CD14-positive monocyte (primary cell): ENCODE measurements around the gene PRR22. TPM values are rescaled to one million over a fixed set of nuclear protein-coding genes. Genes with fewer than 3 reads are reported as not detected.

Experiments used
- DNase-seq, 3 donors: peaks; one replicate each; pipeline ENCODE4 v3.0.0-alpha.2; 2011 to 2022
- H2AFZ ChIP-seq: 2 replicates; pipeline ENCODE4 v1.6.0; 2012; ENCODE audit warnings: mild to moderate bottlenecking, low read depth, low read length, inconsistent platforms; ENCODE audit not compliant: insufficient read depth, poor library complexity, severe bottlenecking
- H3K27ac ChIP-seq, 2 donors: 1 replicate in 1 of 2; 2 replicates in 1 of 2; pipeline ENCODE4 v1.5.1; 2012 to 2013; ENCODE audit warnings: low read length in 2 of 2, control low read depth in 1 of 2, inconsistent platforms in 1 of 2, low read depth in 1 of 2, mild to moderate bottlenecking in 1 of 2
- H3K27me3 ChIP-seq, 2 donors: one replicate each; pipeline versions ENCODE4 v1.6.0 to v1.6.1; 2011 to 2013; ENCODE audit warnings: low read length in 2 of 2; ENCODE audit not compliant: control insufficient read depth in 2 of 2, insufficient read depth in 2 of 2
- H3K36me3 ChIP-seq, 2 donors: replicated peaks in 1 of 2; 1 replicate in 1 of 2; 2 replicates in 1 of 2; pipeline versions ENCODE4 v1.5.1 to v1.6.1; 2012 to 2013; ENCODE audit warnings: low read length in 2 of 2, control low read depth in 1 of 2, inconsistent platforms in 1 of 2, mild to moderate bottlenecking in 1 of 2; ENCODE audit not compliant: insufficient read depth in 2 of 2, control insufficient read depth in 1 of 2
- H3K4me1 ChIP-seq, 2 donors: 1 replicate in 1 of 2; 2 replicates in 1 of 2; pipeline versions ENCODE4 v1.5.1 to v1.6.1; 2012 to 2013; ENCODE audit warnings: low read length in 2 of 2, control low read depth in 1 of 2, inconsistent platforms in 1 of 2, mild to moderate bottlenecking in 1 of 2, moderate library complexity in 1 of 2; ENCODE audit not compliant: insufficient read depth in 2 of 2, control insufficient read depth in 1 of 2
- H3K4me2 ChIP-seq: replicated peaks from 2 replicates; pipeline ENCODE3; 2012; ENCODE audit warnings: low read length, moderate library complexity, mild to moderate bottlenecking; ENCODE audit not compliant: poor library complexity, severe bottlenecking; ENCODE audit errors: extremely low read depth
- H3K4me3 ChIP-seq, 3 experiments: fragments of 200-600 bp in 1 of 3; sonication (generic) in 1 of 3; replicated peaks in 1 of 3; 1 replicate in 2 of 3; 2 replicates in 1 of 3; pipeline ENCODE4 v1.5.1; 2011 to 2013; ENCODE audit warnings: low read length in 3 of 3, mild to moderate bottlenecking in 3 of 3, control low read depth in 2 of 3, low read depth in 2 of 3, inconsistent platforms in 1 of 3, moderate library complexity in 1 of 3
- H3K79me2 ChIP-seq: 2 replicates; pipeline ENCODE4 v1.6.0; 2012; ENCODE audit warnings: mild to moderate bottlenecking, control low read depth, inconsistent platforms, low read length, moderate library complexity; ENCODE audit not compliant: insufficient read depth
- H3K9ac ChIP-seq: 2 replicates; pipeline ENCODE4 v1.6.0; 2017; ENCODE audit warnings: low read length, mild to moderate bottlenecking; ENCODE audit not compliant: insufficient read depth, poor library complexity, severe bottlenecking
- H3K9me3 ChIP-seq, 2 donors: replicated peaks in 1 of 2; 1 replicate in 1 of 2; 2 replicates in 1 of 2; pipeline versions ENCODE4 v1.5.1 to v1.6.1; 2012 to 2013; ENCODE audit warnings: low read length in 2 of 2, control low read depth in 1 of 2; ENCODE audit not compliant: control insufficient read depth in 1 of 2, insufficient read depth in 1 of 2
- H4K20me1 ChIP-seq: 2 replicates; pipeline ENCODE4 v1.6.0; 2012; ENCODE audit warnings: mild to moderate bottlenecking, low read length, control low read depth, moderate library complexity; ENCODE audit not compliant: insufficient read depth
- H3K27ac Mint-ChIP-seq, 7 donors: one replicate each; pipeline ENCODE4 v1.8.0; 2020; ENCODE audit warnings: mild to moderate bottlenecking in 7 of 7, mixed read lengths in 7 of 7, moderate library complexity in 6 of 7, inconsistent platforms in 2 of 7
- H3K27me3 Mint-ChIP-seq, 3 donors: one replicate each; pipeline ENCODE4 v1.8.0; 2021 to 2022; ENCODE audit warnings: low read depth in 3 of 3, mild to moderate bottlenecking in 3 of 3, mixed read lengths in 3 of 3, moderate library complexity in 3 of 3, inconsistent platforms in 1 of 3
- H3K36me3 Mint-ChIP-seq, 2 donors: one replicate each; pipeline ENCODE4 v1.8.0; 2020; ENCODE audit warnings: mixed read lengths in 2 of 2, inconsistent platforms in 1 of 2, mild to moderate bottlenecking in 1 of 2
- H3K4me1 Mint-ChIP-seq: one replicate; pipeline ENCODE4 v1.8.0; 2020; ENCODE audit warnings: mild to moderate bottlenecking, mixed read lengths
- H3K4me3 Mint-ChIP-seq, 2 donors: one replicate each; pipeline ENCODE4 v1.8.0; 2020; ENCODE audit warnings: mild to moderate bottlenecking in 2 of 2, mixed read lengths in 2 of 2, moderate library complexity in 1 of 2
- H3K9me3 Mint-ChIP-seq, 7 donors: one replicate each; pipeline ENCODE4 v1.8.0; 2020 to 2022; ENCODE audit warnings: mixed read lengths in 7 of 7, mild to moderate bottlenecking in 6 of 7, moderate library complexity in 6 of 7, inconsistent platforms in 2 of 7
- WGBS: methylation state at CpG from one replicate; pipeline ENCODE4 v1.1.5; 2013; ENCODE audit warnings: missing lambda C conversion rate; ENCODE audit not compliant: insufficient coverage; 5-methylcytosine and 5-hydroxymethylcytosine counted together
- intact Hi-C, 2 donors: fragments of 100-400 bp; cut with micrococcal nuclease; formaldehyde crosslinking; loops; one replicate each; pipeline versions ENCODE4 v1.15.0 to v1.15.1; 2023
- polyA plus RNA-seq, 3 donors: library from polyadenylated mRNA; depleted of rRNA in 1 of 3; unstranded in 2 of 3; stranded (reverse) in 1 of 3; fragments of 300-500 nt in 2 of 3; fragments of >200 nt in 1 of 3; fragmentation: Illumina TruSeq in 2 of 3; gene quantifications; 1 replicate in 2 of 3; 2 replicates in 1 of 3; pipeline ENCODE4 v1.2.3, GENCODE V29; 2012 to 2021
- TF ChIP-seq, protein P1 (sequence below): fragments of 200-600 bp; IDR thresholded peaks from one replicate; pipeline ENCODE4 v1.8.0; 2022; ENCODE audit warnings: antibody characterized with exemption, mild to moderate bottlenecking

PRR22 gene
- polyA plus RNA-seq, 3 donors: 0.15 to 1.6 TPM; not detected in 1

DNA sequence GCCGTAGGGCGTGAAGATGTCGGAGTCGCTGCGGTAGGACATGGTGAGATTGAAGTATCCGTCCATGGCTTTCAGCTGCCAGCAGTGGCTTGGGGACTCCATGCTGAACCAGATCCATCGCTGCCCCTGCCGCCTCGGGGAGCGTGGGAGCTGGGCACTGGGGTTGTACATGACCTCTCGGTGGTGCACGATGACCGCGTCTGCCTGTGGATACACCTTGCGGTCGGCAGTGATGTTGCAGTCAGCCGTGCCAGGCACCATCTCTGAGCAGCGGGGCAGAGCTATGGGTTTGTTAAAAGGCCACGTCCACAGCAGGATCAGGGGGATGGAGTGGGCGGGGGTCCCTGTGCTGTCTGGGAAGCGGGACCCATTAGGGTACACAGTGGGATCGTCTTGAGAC, 47.5 kb upstream of the PRR22 start:
- Mint-ChIP-seq H3K9me3 (peaks cover 2 to 9% (median 8%) of the 10 kb centered on the region in 7 donors), H3K4me1 (peaks cover 12% of the 10 kb centered on the region), H3K27me3 (peaks cover 13 to 27% (median 18%) of the 10 kb centered on the region in 3 donors), H3K27ac (peak overlapping the region in 1 of 7 donors; percentile 4), H3K36me3 (no peaks in the 10 kb centered on the region), H3K4me3 (no peak overlapping the region)
- intact Hi-C loops: no loop called here
- no peaks in the 10 kb centered on the region for H3K36me3 ChIP-seq
- WGBS: 97% methylated on average over 18 of the region's 22 CpGs
- peaks cover 17 to 20% of the 10 kb centered on the region in 2 donors for H3K4me1 ChIP-seq
- H3K4me3 ChIP-seq: no peak overlapping the region
- peaks cover 0 to 5% of the 10 kb centered on the region in 2 donors for H3K9me3 ChIP-seq
- H2AFZ ChIP-seq: no peak overlapping the region
- no peak overlapping the region for H3K4me2 ChIP-seq
- no peak overlapping the region for H3K9ac ChIP-seq
- no peak for DNase-seq
- TF ChIP-seq, protein P1, sequence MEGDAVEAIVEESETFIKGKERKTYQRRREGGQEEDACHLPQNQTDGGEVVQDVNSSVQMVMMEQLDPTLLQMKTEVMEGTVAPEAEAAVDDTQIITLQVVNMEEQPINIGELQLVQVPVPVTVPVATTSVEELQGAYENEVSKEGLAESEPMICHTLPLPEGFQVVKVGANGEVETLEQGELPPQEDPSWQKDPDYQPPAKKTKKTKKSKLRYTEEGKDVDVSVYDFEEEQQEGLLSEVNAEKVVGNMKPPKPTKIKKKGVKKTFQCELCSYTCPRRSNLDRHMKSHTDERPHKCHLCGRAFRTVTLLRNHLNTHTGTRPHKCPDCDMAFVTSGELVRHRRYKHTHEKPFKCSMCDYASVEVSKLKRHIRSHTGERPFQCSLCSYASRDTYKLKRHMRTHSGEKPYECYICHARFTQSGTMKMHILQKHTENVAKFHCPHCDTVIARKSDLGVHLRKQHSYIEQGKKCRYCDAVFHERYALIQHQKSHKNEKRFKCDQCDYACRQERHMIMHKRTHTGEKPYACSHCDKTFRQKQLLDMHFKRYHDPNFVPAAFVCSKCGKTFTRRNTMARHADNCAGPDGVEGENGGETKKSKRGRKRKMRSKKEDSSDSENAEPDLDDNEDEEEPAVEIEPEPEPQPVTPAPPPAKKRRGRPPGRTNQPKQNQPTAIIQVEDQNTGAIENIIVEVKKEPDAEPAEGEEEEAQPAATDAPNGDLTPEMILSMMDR: no peak
- peaks cover 0 to 19% of the 10 kb centered on the region in 2 donors for H3K27me3 ChIP-seq
- H4K20me1 ChIP-seq: no peaks in the 10 kb centered on the region
- no peak overlapping the region for H3K27ac ChIP-seq
- no peaks in the 10 kb centered on the region for H3K79me2 ChIP-seq

DNA sequence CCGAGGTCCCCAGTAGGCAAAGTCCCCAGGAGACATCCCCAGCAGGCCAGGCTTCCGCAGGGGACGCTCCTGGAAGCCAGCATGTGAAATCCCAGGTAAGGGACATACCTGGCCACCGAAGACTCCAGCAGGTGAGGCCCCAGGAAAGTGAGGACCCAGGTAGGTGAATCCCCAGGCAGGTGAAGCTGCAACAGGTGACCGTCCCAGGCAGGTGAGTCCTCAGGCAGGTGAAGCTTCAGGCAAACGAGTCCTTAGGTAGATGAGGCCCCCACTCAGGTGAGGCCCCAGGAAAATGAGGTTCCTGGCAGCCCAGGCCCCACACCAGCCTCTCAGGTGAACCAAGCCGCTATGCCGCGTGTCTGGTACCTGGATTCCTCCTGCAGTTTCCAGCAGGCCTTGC, 46.6 kb upstream of the PRR22 start:
- no peak overlapping the region for H3K4me3 Mint-ChIP-seq
- no peak for DNase-seq
- TF ChIP-seq, protein P1: no peak
- no peak overlapping the region for H3K27ac Mint-ChIP-seq
- peaks cover 18% of the 10 kb centered on the region for H3K4me1 Mint-ChIP-seq
- Histone ChIP-seq H3K9me3 (peaks cover 0 to 5% of the 10 kb centered on the region in 2 donors), H3K4me1 (peaks cover 19 to 26% of the 10 kb centered on the region in 2 donors), H3K36me3 (no peaks in the 10 kb centered on the region), H3K27me3 (peaks cover 0 to 19% of the 10 kb centered on the region in 2 donors), H3K4me3 (no peak overlapping the region), H3K79me2 (no peaks in the 10 kb centered on the region), H4K20me1 (no peaks in the 10 kb centered on the region), H3K27ac (no peak overlapping the region), H3K4me2 (no peak overlapping the region), H2AFZ (no peak overlapping the region), H3K9ac (no peak overlapping the region)
- intact Hi-C loops: no loop called here
- peaks cover 2 to 15% (median 9%) of the 10 kb centered on the region in 7 donors for H3K9me3 Mint-ChIP-seq
- WGBS: 96% methylated on average over 9 of the region's 9 CpGs
- peaks cover 13 to 32% (median 18%) of the 10 kb centered on the region in 3 donors for H3K27me3 Mint-ChIP-seq
- H3K36me3 Mint-ChIP-seq: no peaks in the 10 kb centered on the region
